ENCODE results near the gene CCNG2. TPM values are rescaled to one million over a fixed set of nuclear protein-coding genes. Genes with fewer than 3 reads are reported as not detected.

CCNG2 gene
- total and polyA plus RNA-seq, 9 of the 15 experiments (the other 6 are each of a cell fraction or from before 2014, with no cell fraction given), result 0.49 to 6.6 (median 2.9) TPM

DNA sequence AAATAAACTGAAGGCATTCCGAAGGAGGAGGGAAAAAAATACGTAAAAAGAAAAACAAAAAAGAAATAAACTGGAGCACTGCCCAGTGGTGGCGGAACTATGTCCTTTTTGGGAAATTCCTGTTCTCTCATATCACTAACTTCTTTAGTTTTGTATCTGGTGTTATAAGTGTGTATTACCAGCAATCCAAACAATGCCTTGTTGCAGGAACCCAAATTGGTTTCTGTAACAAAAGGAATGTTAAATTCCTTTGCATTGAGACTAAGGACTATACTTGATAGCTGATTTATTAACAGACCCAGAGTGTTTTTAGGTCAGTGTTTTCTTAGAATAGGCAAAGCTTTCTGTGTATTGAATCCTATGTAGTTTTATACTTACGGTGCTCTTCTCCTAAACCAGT lies 6.6 kb downstream of the CCNG2 start (continued):
- TF ChIP-seq SIN3A (IDR thresholded peaks at IDR 0.05; ENCODE audit: borderline replicate concordance in 2 of 2, control insufficient read depth in 1 of 2, low read depth in 2 of 2, low read length in 2 of 2) (no peak), SMARCB1 (IDR thresholded peaks at IDR 0.05; ENCODE audit: insufficient read length, low read depth) (no peak), ZNF184 (CRISPR knock-in tag; IDR thresholded peaks at IDR 0.05) (no peak), SIRT6 (IDR thresholded peaks at IDR 0.05; ENCODE audit: low read depth, low read length) (no peak), ELF2 (CRISPR knock-in tag; IDR thresholded peaks at IDR 0.05) (no peak)

DNA sequence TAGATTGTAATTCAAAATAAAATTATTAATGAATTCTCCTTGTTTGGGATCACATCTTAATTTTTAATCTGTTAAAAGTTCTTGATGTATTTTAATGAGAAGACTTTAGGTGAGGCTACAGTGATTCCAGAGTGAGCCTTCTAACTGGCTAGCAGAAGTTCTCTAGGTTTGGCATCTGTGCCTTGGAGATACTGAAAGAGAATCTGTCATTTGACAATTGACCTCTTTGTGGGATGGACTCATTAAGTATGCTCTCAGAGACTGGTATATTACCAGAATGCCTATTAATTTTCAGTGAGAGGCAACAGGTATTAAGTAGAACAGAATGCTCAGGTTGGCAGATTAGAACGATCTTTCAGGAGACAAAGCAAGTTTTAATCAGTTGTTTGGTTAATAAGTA lies 10.2 kb downstream of the CCNG2 start:
- ChIA-PET CTCF (ENCODE audit: low intra/inter-chr PET ratio) (no interaction called here), POLR2A (interaction anchor here (0.6 to 1.6 kb wide), 2 partner anchors 11 to 41 kb away, joined by 3 read pairs; no protein-coding TSS in a partner anchor)
- Histone ChIP-seq H3K9me3 (replicated peaks; ENCODE audit: control insufficient read depth, insufficient read depth, low read depth, low read length) (no peaks in the 10 kb centered on the region), H3K4me2 (ENCODE audit: insufficient read depth, low read length) (no peak overlapping the region), H3K9me1 (ENCODE audit: control insufficient read depth, insufficient read depth, low read length) (no peaks in the 10 kb centered on the region), H3K27ac (ENCODE audit: extremely low read depth, low read depth, low read length) (no peak overlapping the region), H3K27me3 (ENCODE audit: control insufficient read depth in 2 of 2, insufficient read depth in 2 of 2, low read length in 2 of 2) (peaks cover 0 to 8% of the 10 kb centered on the region in 2 experiments; a peak in 1 of 5 replicates), H3K79me2 (ENCODE audit: control insufficient read depth, insufficient read depth, low read length) (no peaks in the 10 kb centered on the region), H3K4me3 (no peak overlapping the region), H2AFZ (ENCODE audit: low read depth, low read length) (no peak overlapping the region), H3K9ac (ENCODE audit: insufficient read depth in 1 of 2, low read depth in 2 of 2, low read length in 2 of 2) (no peak overlapping the region), H3K4me1 (replicated peaks in 1 of 2; ENCODE audit: control insufficient read depth in 2 of 2, insufficient read depth in 2 of 2, low read length in 2 of 2) (no peaks in the 10 kb centered on the region; a peak in 1 of 5 replicates), H3K36me3 (ENCODE audit: control insufficient read depth, insufficient read depth, low read length) (no peaks in the 10 kb centered on the region), H4K20me1 (replicated peaks; ENCODE audit: control insufficient read depth, insufficient read depth, low read length) (no peaks in the 10 kb centered on the region)
- intact Hi-C loops (cut with micrococcal nuclease) (no loop called here), in situ Hi-C loops (cut with MboI) (no loop called here)
- BruUV-seq (replicated peaks), result no TSS peak
- 0% methylated on average over 1 of the region's 1 CpG for WGBS (ENCODE audit: insufficient coverage, low coverage, missing lambda C conversion rate)
- FAIRE-seq (no peak), DNase-seq (ENCODE audit: extremely low read depth in 1 of 4, low spot score in 3 of 4) (no peak), ATAC-seq (no peak)
- TF ChIP-seq, protein P1, sequence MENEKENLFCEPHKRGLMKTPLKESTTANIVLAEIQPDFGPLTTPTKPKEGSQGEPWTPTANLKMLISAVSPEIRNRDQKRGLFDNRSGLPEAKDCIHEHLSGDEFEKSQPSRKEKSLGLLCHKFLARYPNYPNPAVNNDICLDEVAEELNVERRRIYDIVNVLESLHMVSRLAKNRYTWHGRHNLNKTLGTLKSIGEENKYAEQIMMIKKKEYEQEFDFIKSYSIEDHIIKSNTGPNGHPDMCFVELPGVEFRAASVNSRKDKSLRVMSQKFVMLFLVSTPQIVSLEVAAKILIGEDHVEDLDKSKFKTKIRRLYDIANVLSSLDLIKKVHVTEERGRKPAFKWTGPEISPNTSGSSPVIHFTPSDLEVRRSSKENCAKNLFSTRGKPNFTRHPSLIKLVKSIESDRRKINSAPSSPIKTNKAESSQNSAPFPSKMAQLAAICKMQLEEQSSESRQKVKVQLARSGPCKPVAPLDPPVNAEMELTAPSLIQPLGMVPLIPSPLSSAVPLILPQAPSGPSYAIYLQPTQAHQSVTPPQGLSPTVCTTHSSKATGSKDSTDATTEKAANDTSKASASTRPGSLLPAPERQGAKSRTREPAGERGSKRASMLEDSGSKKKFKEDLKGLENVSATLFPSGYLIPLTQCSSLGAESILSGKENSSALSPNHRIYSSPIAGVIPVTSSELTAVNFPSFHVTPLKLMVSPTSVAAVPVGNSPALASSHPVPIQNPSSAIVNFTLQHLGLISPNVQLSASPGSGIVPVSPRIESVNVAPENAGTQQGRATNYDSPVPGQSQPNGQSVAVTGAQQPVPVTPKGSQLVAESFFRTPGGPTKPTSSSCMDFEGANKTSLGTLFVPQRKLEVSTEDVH (IDR thresholded peaks at IDR 0.05; ENCODE audit: low read depth, partially characterized antibody), result no peak
- TF ChIP-seq TAF1 (IDR thresholded peaks at IDR 0.05; ENCODE audit: control insufficient read depth, extremely low read depth, insufficient read depth, low read length, severe bottlenecking) (no peak), ZNF277 (CRISPR knock-in tag; IDR thresholded peaks at IDR 0.05; ENCODE audit: borderline replicate concordance) (no peak), ZNF507 (tag; conservative IDR thresholded peaks at IDR 0.05) (no peak), POLR2AphosphoS5 (IDR thresholded peaks at IDR 0.05; ENCODE audit: control insufficient read depth, insufficient read depth, low read depth, low read length) (no peak)
